ENCODE data around the gene IFT20. TPM values are rescaled to one million over a fixed set of nuclear protein-coding genes. Genes with fewer than 3 reads are reported as not detected.

Gene IFT20
- total and polyA plus RNA-seq, 5 donors from 2014 or later, result 36.9 to 55.5 (median 44.1) TPM

GRCh38 chr17:28372203-28372944 lies 37.1 kb upstream of the IFT20 start:
- H3K27me3 Mint-ChIP-seq, result no peaks in the 10 kb centered on the region
- no peaks in the 10 kb centered on the region for H3K9me3 Mint-ChIP-seq
- H3K27me3 ChIP-seq (ENCODE audit: control insufficient read depth, insufficient read depth, low read length), result no peaks in the 10 kb centered on the region

DNA sequence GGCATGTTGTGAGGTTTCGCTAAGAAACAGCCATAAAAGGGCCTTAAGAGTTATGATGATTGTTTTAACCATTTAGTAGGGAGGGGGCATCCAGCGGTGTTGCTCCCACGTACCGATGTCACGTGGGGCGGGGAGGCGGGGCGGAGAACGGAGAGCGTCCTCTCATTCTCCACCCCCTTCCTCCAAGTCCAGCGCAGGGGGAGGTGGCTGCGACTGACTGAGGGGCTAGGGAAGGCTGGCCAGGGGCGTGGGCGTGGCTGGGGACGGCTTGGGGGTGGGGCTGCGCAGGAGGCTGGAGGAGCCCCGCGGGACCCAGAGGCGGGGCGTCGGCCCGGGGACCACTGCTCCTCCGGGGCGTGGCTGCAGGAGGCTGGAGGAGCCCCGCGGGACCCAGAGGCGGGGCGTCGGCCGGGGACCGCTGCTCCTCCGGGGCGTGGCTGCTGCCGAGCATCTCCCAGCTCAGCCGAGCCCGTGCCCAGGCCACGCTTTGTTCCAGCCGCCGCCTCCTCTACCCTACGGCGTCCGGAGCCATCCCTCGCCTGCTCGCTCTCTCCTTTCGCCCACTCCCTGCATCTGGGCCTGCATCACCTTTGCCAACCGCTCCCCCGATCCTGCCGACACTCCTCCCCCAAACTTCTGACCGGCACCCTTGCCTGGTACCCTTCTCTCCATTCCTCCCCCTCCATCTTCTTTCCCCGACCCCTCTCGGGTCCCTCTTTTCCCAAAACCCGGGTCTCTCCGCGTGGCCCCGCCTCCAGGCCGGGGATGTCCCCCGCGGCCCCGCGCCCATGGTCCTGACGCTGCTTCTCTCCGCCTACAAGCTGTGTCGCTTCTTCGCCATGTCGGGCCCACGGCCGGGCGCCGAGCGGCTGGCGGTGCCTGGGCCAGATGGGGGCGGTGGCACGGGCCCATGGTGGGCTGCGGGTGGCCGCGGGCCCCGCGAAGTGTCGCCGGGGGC lies 36.3 kb upstream of the IFT20 start, which contains the start of gene SARM1:
TSS of gene SARM1 (plus strand) at position 450 of the 958 bp plus-strand sequence. CDS start at position 789, 339 bp downstream.
- Mint-ChIP-seq H3K9me3 (no peaks in the 10 kb centered on the region), H3K4me1 (peaks cover 0 to 32% (median 22%) of the 10 kb centered on the region in 4 donors), H3K4me3 (peak within 1 kb of the TSS; percentile 88 to 99 (median 94)), H3K27me3 (no peaks in the 10 kb centered on the region), H3K27ac (peak within 1 kb of the TSS; percentile 14 to 96 (median 89)), H3K36me3 (peaks cover 3% of the 10 kb centered on the region)
- no peaks in the 10 kb centered on the region for H3K36me3 ChIP-seq (ENCODE audit: control insufficient read depth, insufficient read depth, low read length)
- H3K9me3 ChIP-seq (ENCODE audit: control insufficient read depth in 2 of 2, low read length in 2 of 2), result no peaks in the 10 kb centered on the region
- no peaks in the 10 kb centered on the region for H3K27me3 ChIP-seq (ENCODE audit: control insufficient read depth, insufficient read depth, low read length)
- peak; percentile 72 to 90 (median 84) for DNase-seq
- peaks cover 23% of the 10 kb centered on the region for H3K4me1 ChIP-seq (ENCODE audit: control insufficient read depth, insufficient read depth, low read length, poor library complexity, severe bottlenecking)
- H3K4me3 ChIP-seq (ENCODE audit: low read depth, low read length), result peak within 1 kb of the TSS; percentile 67
- peak; percentile 86 to 87 for ATAC-seq (ENCODE audit: low read depth in 2 of 2)
- peak within 1 kb of the TSS; percentile 90 for H3K27ac ChIP-seq (ENCODE audit: insufficient read depth, low read length, poor library complexity, severe bottlenecking)

More at GRCh38 chr17:28372203-28372944, 37.1 kb upstream of the IFT20 start:
- peak in 1 of 3 donors; percentile 44 for DNase-seq
- peak overlapping the region in 2 of 3 donors; percentile 47 to 69 for H3K27ac Mint-ChIP-seq
- ATAC-seq (ENCODE audit: low read depth in 2 of 2), result no peak
- Histone ChIP-seq H3K27ac (ENCODE audit: insufficient read depth, low read length, poor library complexity, severe bottlenecking) (peak overlapping the region; percentile 90), H3K4me1 (ENCODE audit: control insufficient read depth, insufficient read depth, low read length, poor library complexity, severe bottlenecking) (peaks cover 23% of the 10 kb centered on the region), H3K4me3 (ENCODE audit: low read depth, low read length) (peak overlapping the region; percentile 20), H3K9me3 (ENCODE audit: control insufficient read depth in 2 of 2, low read length in 2 of 2) (no peaks in the 10 kb centered on the region), H3K36me3 (ENCODE audit: control insufficient read depth, insufficient read depth, low read length) (no peaks in the 10 kb centered on the region)
- peaks cover 3% of the 10 kb centered on the region for H3K36me3 Mint-ChIP-seq
- H3K4me3 Mint-ChIP-seq, result peak overlapping the region; percentile 78 to 90 (median 83)
- peaks cover 0 to 32% (median 22%) of the 10 kb centered on the region in 4 donors for H3K4me1 Mint-ChIP-seq

DNA sequence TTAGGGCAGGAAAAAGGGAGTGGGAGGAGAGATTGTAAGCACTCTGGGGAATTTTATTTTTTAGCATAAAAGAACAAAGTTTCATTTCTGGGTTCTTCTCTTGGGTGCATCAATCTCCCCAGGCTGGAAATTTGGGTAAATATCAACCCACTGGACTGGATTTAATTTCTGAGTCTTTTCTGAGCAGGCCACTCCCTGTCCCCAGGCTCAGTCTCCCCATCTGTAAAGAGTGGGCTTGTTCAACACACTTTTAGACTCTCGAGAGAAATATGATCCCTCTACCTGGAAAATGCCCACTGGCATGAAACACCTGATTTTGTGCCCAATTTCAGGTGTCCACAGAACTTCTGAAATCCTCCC lies 35.5 kb upstream of the IFT20 start:
- Histone ChIP-seq H3K27me3 (ENCODE audit: control insufficient read depth, insufficient read depth, low read length) (no peaks in the 10 kb centered on the region), H3K27ac (ENCODE audit: insufficient read depth, low read length, poor library complexity, severe bottlenecking) (peak overlapping the region; percentile 90), H3K4me1 (ENCODE audit: control insufficient read depth, insufficient read depth, low read length, poor library complexity, severe bottlenecking) (peaks cover 23% of the 10 kb centered on the region), H3K4me3 (ENCODE audit: low read depth, low read length) (peak overlapping the region; percentile 67), H3K9me3 (ENCODE audit: control insufficient read depth in 2 of 2, low read length in 2 of 2) (no peaks in the 10 kb centered on the region), H3K36me3 (ENCODE audit: control insufficient read depth, insufficient read depth, low read length) (no peaks in the 10 kb centered on the region)
- peaks cover 0 to 32% (median 22%) of the 10 kb centered on the region in 4 donors for H3K4me1 Mint-ChIP-seq
- H3K9me3 Mint-ChIP-seq, result no peaks in the 10 kb centered on the region
- peaks cover 3% of the 10 kb centered on the region for H3K36me3 Mint-ChIP-seq
- ATAC-seq (ENCODE audit: low read depth in 2 of 2) (no peak), DNase-seq (no peak)
- H3K4me3 Mint-ChIP-seq, result peak overlapping the region; percentile 88 to 99 (median 94)
- peak overlapping the region in 2 of 3 donors; percentile 89 to 96 for H3K27ac Mint-ChIP-seq
- H3K27me3 Mint-ChIP-seq, result no peaks in the 10 kb centered on the region

- H3K36me3 Mint-ChIP-seq, result peaks cover 3% of the 10 kb centered on the region
- H3K27ac Mint-ChIP-seq, result peak within 1 kb of the TSS; percentile 48 to 96 (median 89)
- H3K9me3 Mint-ChIP-seq, result no peaks in the 10 kb centered on the region
- H3K4me3 Mint-ChIP-seq, result peak within 1 kb of the TSS; percentile 88 to 99 (median 94)
- Histone ChIP-seq H3K27ac (ENCODE audit: insufficient read depth, low read length, poor library complexity, severe bottlenecking) (peak within 1 kb of the TSS; percentile 90), H3K27me3 (ENCODE audit: control insufficient read depth, insufficient read depth, low read length) (no peaks in the 10 kb centered on the region), H3K36me3 (ENCODE audit: control insufficient read depth, insufficient read depth, low read length) (no peaks in the 10 kb centered on the region), H3K4me1 (ENCODE audit: control insufficient read depth, insufficient read depth, low read length, poor library complexity, severe bottlenecking) (peaks cover 23% of the 10 kb centered on the region), H3K9me3 (ENCODE audit: control insufficient read depth in 2 of 2, low read length in 2 of 2) (no peaks in the 10 kb centered on the region), H3K4me3 (ENCODE audit: low read depth, low read length) (peak within 1 kb of the TSS; percentile 67)
- no peaks in the 10 kb centered on the region for H3K27me3 Mint-ChIP-seq
- DNase-seq (no peak), ATAC-seq (ENCODE audit: low read depth in 2 of 2) (no peak)
- peaks cover 0 to 32% (median 22%) of the 10 kb centered on the region in 4 donors for H3K4me1 Mint-ChIP-seq
Observed at GRCh38 chr17:28370035-28370743, 34.9 kb upstream of the IFT20 start, which contains the start of gene VTN. TSS of gene VTN (minus strand) at chr17:28370307. CDS start at chr17:28370203, 104 bp downstream.

- Histone ChIP-seq H3K4me3 (ENCODE audit: low read depth, low read length) (no peak overlapping the region), H3K4me1 (ENCODE audit: control insufficient read depth, insufficient read depth, low read length, poor library complexity, severe bottlenecking) (peaks cover 23% of the 10 kb centered on the region), H3K27ac (ENCODE audit: insufficient read depth, low read length, poor library complexity, severe bottlenecking) (no peak overlapping the region), H3K36me3 (ENCODE audit: control insufficient read depth, insufficient read depth, low read length) (peaks cover 4% of the 10 kb centered on the region), H3K9me3 (ENCODE audit: control insufficient read depth in 2 of 2, low read length in 2 of 2) (no peaks in the 10 kb centered on the region), H3K27me3 (ENCODE audit: control insufficient read depth, insufficient read depth, low read length) (no peaks in the 10 kb centered on the region)
- peaks cover 0 to 32% (median 19%) of the 10 kb centered on the region in 4 donors for H3K4me1 Mint-ChIP-seq
- DNase-seq (no peak), ATAC-seq (ENCODE audit: low read depth in 2 of 2) (no peak)
- H3K4me3 Mint-ChIP-seq, result peak overlapping the region; percentile 29 to 99 (median 92)
- peak overlapping the region in 2 of 3 donors; percentile 48 to 96 for H3K27ac Mint-ChIP-seq
- no peaks in the 10 kb centered on the region for H3K9me3 Mint-ChIP-seq
- H3K36me3 Mint-ChIP-seq, result no peaks in the 10 kb centered on the region
- no peaks in the 10 kb centered on the region for H3K27me3 Mint-ChIP-seq
Observed at GRCh38 chr17:28369684-28370034, 34.4 kb upstream of the IFT20 start.

GRCh38 chr17:28368915-28369683 lies 33.8 kb upstream of the IFT20 start:
- Histone ChIP-seq H3K4me1 (ENCODE audit: control insufficient read depth, insufficient read depth, low read length, poor library complexity, severe bottlenecking) (peaks cover 23% of the 10 kb centered on the region), H3K27me3 (ENCODE audit: control insufficient read depth, insufficient read depth, low read length) (no peaks in the 10 kb centered on the region), H3K27ac (ENCODE audit: insufficient read depth, low read length, poor library complexity, severe bottlenecking) (no peak overlapping the region), H3K4me3 (ENCODE audit: low read depth, low read length) (no peak overlapping the region), H3K9me3 (ENCODE audit: control insufficient read depth in 2 of 2, low read length in 2 of 2) (no peaks in the 10 kb centered on the region), H3K36me3 (ENCODE audit: control insufficient read depth, insufficient read depth, low read length) (peaks cover 6% of the 10 kb centered on the region)
- Mint-ChIP-seq H3K9me3 (no peaks in the 10 kb centered on the region), H3K4me3 (peak overlapping the region in 3 of 4 donors; percentile 43 to 88 (median 57)), H3K27ac (no peak overlapping the region), H3K27me3 (no peaks in the 10 kb centered on the region), H3K36me3 (no peaks in the 10 kb centered on the region), H3K4me1 (peaks cover 0 to 32% (median 19%) of the 10 kb centered on the region in 4 donors)
- ATAC-seq (ENCODE audit: low read depth in 2 of 2) (no peak), DNase-seq (no peak)

Measured in CD4-positive, CD25-positive, alpha-beta regulatory T cell (primary cell).